KMS-11 (cell line): Measurements from ENCODE around the gene NCKAP5.

Source experiments
- H2AFZ ChIP-seq: fragments of 200-600 bp; sonication (generic); 2 replicates; pipeline ENCODE4 v1.6.1; 2016; ENCODE audit warnings: antibody characterized with exemption, mixed run types, low read depth
- H3K27ac ChIP-seq: fragments of 200-600 bp; sonication (generic); 2 replicates; pipeline ENCODE4 v1.6.1; 2016; ENCODE audit warnings: mild to moderate bottlenecking, mixed run types
- H3K27me3 ChIP-seq: fragments of 200-600 bp; sonication (generic); 2 replicates; pipeline ENCODE4 v1.6.1; 2017; ENCODE audit warnings: mild to moderate bottlenecking, low read depth, mixed run types, moderate library complexity; ENCODE audit not compliant: insufficient read depth
- H3K36me3 ChIP-seq: fragments of 200-600 bp; sonication (generic); 2 replicates; pipeline ENCODE4 v1.6.1; 2017; ENCODE audit warnings: mild to moderate bottlenecking, mixed run types; ENCODE audit not compliant: insufficient read depth
- H3K4me1 ChIP-seq: fragments of 200-600 bp; sonication (generic); 2 replicates; pipeline ENCODE4 v1.6.1; 2016; ENCODE audit warnings: mild to moderate bottlenecking, low read depth, mixed run types; ENCODE audit not compliant: poor library complexity, severe bottlenecking
- H3K4me2 ChIP-seq: fragments of 200-600 bp; sonication (generic); 2 replicates; pipeline ENCODE4 v1.7.0; 2016; ENCODE audit warnings: mild to moderate bottlenecking, mixed run types
- H3K4me3 ChIP-seq: fragments of 200-600 bp; sonication (generic); IDR thresholded peaks from 2 replicates; pipeline ENCODE4 v1.6.1; 2017; ENCODE audit warnings: low read depth, low read length, mixed read lengths; ENCODE audit not compliant: insufficient read depth
- H3K79me2 ChIP-seq: fragments of 200-600 bp; sonication (generic); 2 replicates; pipeline ENCODE4 v1.6.1; 2016; ENCODE audit warnings: low read depth, mixed run types; ENCODE audit not compliant: insufficient read depth
- H3K9ac ChIP-seq: fragments of 200-600 bp; sonication (generic); 2 replicates; pipeline ENCODE4 v1.6.1; 2016; ENCODE audit warnings: mild to moderate bottlenecking, mixed run types
- H4K20me1 ChIP-seq: fragments of 200-600 bp; sonication (generic); 2 replicates; pipeline ENCODE4 v1.6.1; 2016; ENCODE audit warnings: mild to moderate bottlenecking, mixed run types; ENCODE audit not compliant: insufficient read depth
- TF ChIP-seq, protein P1 (sequence below): fragments of 200-600 bp; sonication (generic); conservative IDR thresholded peaks from 2 replicates; pipeline ENCODE4 v1.6.1; 2017; ENCODE audit warnings: low read depth, mild to moderate bottlenecking, antibody characterized with exemption, low read length, moderate library complexity, mixed read lengths

NCKAP5 gene

GRCh38 chr2:132652474-132652873 is 915.8 kb downstream of the NCKAP5 start:
- Histone ChIP-seq H3K4me3 (no peak overlapping the region), H3K36me3 (no peaks in the 10 kb centered on the region), H3K79me2 (no peaks in the 10 kb centered on the region), H3K9ac (no peak overlapping the region), H3K4me1 (no peaks in the 10 kb centered on the region), H3K4me2 (no peak overlapping the region), H3K27me3 (no peaks in the 10 kb centered on the region), H2AFZ (no peak overlapping the region), H4K20me1 (no peaks in the 10 kb centered on the region), H3K27ac (no peak overlapping the region)
- TF ChIP-seq, protein P1, sequence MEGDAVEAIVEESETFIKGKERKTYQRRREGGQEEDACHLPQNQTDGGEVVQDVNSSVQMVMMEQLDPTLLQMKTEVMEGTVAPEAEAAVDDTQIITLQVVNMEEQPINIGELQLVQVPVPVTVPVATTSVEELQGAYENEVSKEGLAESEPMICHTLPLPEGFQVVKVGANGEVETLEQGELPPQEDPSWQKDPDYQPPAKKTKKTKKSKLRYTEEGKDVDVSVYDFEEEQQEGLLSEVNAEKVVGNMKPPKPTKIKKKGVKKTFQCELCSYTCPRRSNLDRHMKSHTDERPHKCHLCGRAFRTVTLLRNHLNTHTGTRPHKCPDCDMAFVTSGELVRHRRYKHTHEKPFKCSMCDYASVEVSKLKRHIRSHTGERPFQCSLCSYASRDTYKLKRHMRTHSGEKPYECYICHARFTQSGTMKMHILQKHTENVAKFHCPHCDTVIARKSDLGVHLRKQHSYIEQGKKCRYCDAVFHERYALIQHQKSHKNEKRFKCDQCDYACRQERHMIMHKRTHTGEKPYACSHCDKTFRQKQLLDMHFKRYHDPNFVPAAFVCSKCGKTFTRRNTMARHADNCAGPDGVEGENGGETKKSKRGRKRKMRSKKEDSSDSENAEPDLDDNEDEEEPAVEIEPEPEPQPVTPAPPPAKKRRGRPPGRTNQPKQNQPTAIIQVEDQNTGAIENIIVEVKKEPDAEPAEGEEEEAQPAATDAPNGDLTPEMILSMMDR = no peak

- no peaks in the 10 kb centered on the region for H3K79me2 ChIP-seq
Observed at GRCh38 chr2:132651115-132652045, 916.9 kb downstream of the NCKAP5 start.

DNA sequence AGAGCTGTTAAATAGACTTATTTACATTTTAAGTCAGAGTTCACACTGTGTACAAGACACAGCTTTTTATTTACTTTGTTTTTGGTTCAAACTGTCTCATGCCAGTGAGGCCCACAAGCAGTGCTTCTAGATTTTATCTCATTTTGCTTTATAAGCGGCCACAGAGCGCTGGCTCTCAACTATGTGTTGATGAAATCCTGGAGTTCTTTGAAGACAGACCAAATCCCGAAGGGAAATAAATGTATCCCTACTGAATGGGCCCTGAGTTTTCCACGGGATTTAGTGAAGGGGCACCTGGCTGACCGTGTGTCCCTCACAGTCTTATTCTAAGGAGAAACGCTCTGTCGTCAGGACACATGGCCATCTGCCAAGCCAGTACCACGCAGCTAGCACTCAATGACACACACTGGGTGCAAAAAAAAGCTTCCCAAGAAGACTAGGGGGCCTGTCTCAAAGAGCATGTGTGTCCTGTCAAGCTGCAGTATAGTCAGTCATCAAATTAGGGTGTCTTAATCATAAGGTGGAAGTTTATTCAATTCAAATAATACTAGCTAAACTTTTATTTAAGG is 921.6 kb downstream of the NCKAP5 start:
- Histone ChIP-seq H3K4me1 (no peaks in the 10 kb centered on the region), H3K27me3 (no peaks in the 10 kb centered on the region), H3K27ac (no peak overlapping the region), H3K36me3 (no peaks in the 10 kb centered on the region), H3K4me3 (no peak overlapping the region), H3K79me2 (no peaks in the 10 kb centered on the region), H3K4me2 (no peak overlapping the region), H4K20me1 (no peaks in the 10 kb centered on the region), H2AFZ (no peak overlapping the region), H3K9ac (no peak overlapping the region)
- TF ChIP-seq, protein P1 = no peak

More at GRCh38 chr2:132651115-132652045, 916.9 kb downstream of the NCKAP5 start:
- H3K4me3 ChIP-seq = no peak overlapping the region
- H3K36me3 ChIP-seq = no peaks in the 10 kb centered on the region
- no peaks in the 10 kb centered on the region for H3K27me3 ChIP-seq
- TF ChIP-seq, protein P1 = no peak
- no peaks in the 10 kb centered on the region for H4K20me1 ChIP-seq
- no peak overlapping the region for H3K9ac ChIP-seq
- H3K4me1 ChIP-seq = no peaks in the 10 kb centered on the region
- H2AFZ ChIP-seq = no peak overlapping the region
- H3K4me2 ChIP-seq = no peak overlapping the region
- H3K27ac ChIP-seq = no peak overlapping the region

- Histone ChIP-seq H3K4me2 (no peak overlapping the region), H3K4me3 (no peak overlapping the region), H3K9ac (no peak overlapping the region), H3K27me3 (no peaks in the 10 kb centered on the region), H4K20me1 (no peaks in the 10 kb centered on the region), H3K36me3 (no peaks in the 10 kb centered on the region), H2AFZ (no peak overlapping the region), H3K79me2 (no peaks in the 10 kb centered on the region), H3K4me1 (no peaks in the 10 kb centered on the region), H3K27ac (no peak overlapping the region)
- TF ChIP-seq, protein P1 = no peak
Observed at GRCh38 chr2:132645722-132646539, 922.3 kb downstream of the NCKAP5 start.
